HG03025 (cell line): ENCODE data around the gene FLT4.

ENCODE experiments used
- ATAC-seq: cut with Tn5 transposase; IDR thresholded peaks from one replicate; pipeline ENCODE4 v1.9.1; 2021; ENCODE audit warnings: mild to moderate bottlenecking, moderate library complexity; ENCODE audit not compliant: unreplicated experiment, low FRiP score

FLT4 gene

GRCh38 chr5:180553530-180553929, 95.9 kb downstream of the FLT4 start:
- no peak for ATAC-seq
